Endodermal cell (in vitro differentiated cells): ENCODE results near the gene SEH1L. TPM values are rescaled to one million over a fixed set of nuclear protein-coding genes. Genes with fewer than 3 reads are reported as not detected.

Experiments used
- DNase-seq: peaks from one replicate; pipeline ENCODE4 v3.0.0-alpha.2; 2017
- H3K27ac ChIP-seq: 2 replicates; pipeline ENCODE4 v1.5.1; 2013; ENCODE audit warnings: mild to moderate bottlenecking, low read depth, low read length, moderate library complexity
- H3K27me3 ChIP-seq: 2 replicates; pipeline ENCODE4 v1.6.1; 2013; ENCODE audit warnings: mild to moderate bottlenecking, low read length, moderate library complexity; ENCODE audit not compliant: insufficient read depth, control insufficient read depth, poor library complexity, severe bottlenecking
- H3K36me3 ChIP-seq: 2 replicates; pipeline ENCODE4 v1.7.0; 2013; ENCODE audit warnings: mild to moderate bottlenecking, low read length, moderate library complexity; ENCODE audit not compliant: control insufficient read depth, insufficient read depth
- H3K4me1 ChIP-seq: one replicate; pipeline ENCODE4 v1.7.0; 2013; ENCODE audit warnings: low read length; ENCODE audit not compliant: control insufficient read depth, insufficient read depth
- H3K4me3 ChIP-seq: 2 replicates; pipeline ENCODE4 v1.5.1; 2013; ENCODE audit warnings: mild to moderate bottlenecking, low read length, moderate library complexity
- H3K9ac ChIP-seq: 2 replicates; pipeline ENCODE4 v1.6.1; 2013; ENCODE audit warnings: mild to moderate bottlenecking, low read length, moderate library complexity; ENCODE audit not compliant: poor library complexity, severe bottlenecking; ENCODE audit errors: extremely low read depth
- H3K9me3 ChIP-seq: 2 replicates; pipeline ENCODE4 v1.6.1; 2013; ENCODE audit warnings: mild to moderate bottlenecking, low read length, moderate library complexity; ENCODE audit not compliant: control insufficient read depth
- H3K27ac Mint-ChIP-seq: 2 replicates; pipeline ENCODE4 v1.8.0; 2020; ENCODE audit warnings: mixed read lengths
- H3K27me3 Mint-ChIP-seq: 2 replicates; pipeline ENCODE4 v1.8.0; 2021; ENCODE audit warnings: mild to moderate bottlenecking, mixed read lengths; ENCODE audit not compliant: insufficient read depth
- H3K36me3 Mint-ChIP-seq: 2 replicates; pipeline ENCODE4 v1.8.0; 2020; ENCODE audit warnings: low read depth, mixed read lengths
- H3K4me1 Mint-ChIP-seq: 2 replicates; pipeline ENCODE4 v1.8.0; 2020; ENCODE audit warnings: mixed read lengths
- H3K4me3 Mint-ChIP-seq: 2 replicates; pipeline ENCODE4 v1.8.0; 2020; ENCODE audit warnings: mild to moderate bottlenecking, moderate library complexity, mixed read lengths
- H3K9me3 Mint-ChIP-seq: 2 replicates; pipeline ENCODE4 v1.8.0; 2020; ENCODE audit warnings: mild to moderate bottlenecking, mixed read lengths
- CTCF ChIP-seq: fragments of 200-600 bp; sonication (generic); conservative IDR thresholded peaks from 2 replicates; pipeline ENCODE4 v1.5.0; 2021; ENCODE audit warnings: antibody characterized with exemption, mild to moderate bottlenecking
- WGBS, 2 experiments: methylation state at CpG; one replicate each; pipeline versions ENCODE4 v1.1.5 to v1.1.7; 2013; ENCODE audit warnings: missing lambda C conversion rate in 2 of 2, mixed read lengths in 1 of 2; ENCODE audit not compliant: insufficient coverage in 1 of 2, insufficient read length in 1 of 2; 5-methylcytosine and 5-hydroxymethylcytosine counted together
- total RNA-seq, 2 donors: library from RNA; stranded (reverse); fragmentation: NEBNext Ultra II Directional in 1 of 2; extraction: Animal tissue kit (Norgen Biotek cat#: 25700) in 1 of 2; gene quantifications; 2 replicates in 1 of 2; 3 replicates in 1 of 2; pipeline ENCODE4 v1.2.1, GENCODE V29; 2021

SEH1L gene
- total RNA-seq, 2 donors from 2014 or later = 58.4 to 63.0 TPM

GRCh38 chr18:12934454-12935071 lies 13.2 kb upstream of the SEH1L start:
- Mint-ChIP-seq H3K27ac (no peak overlapping the region), H3K36me3 (no peaks in the 10 kb centered on the region), H3K9me3 (no peaks in the 10 kb centered on the region), H3K27me3 (peaks cover 3% of the 10 kb centered on the region), H3K4me1 (peaks cover 21% of the 10 kb centered on the region), H3K4me3 (no peak overlapping the region)
- H3K9ac ChIP-seq = no peak overlapping the region
- H3K27me3 ChIP-seq = no peaks in the 10 kb centered on the region
- H3K4me3 ChIP-seq = no peak overlapping the region
- DNase-seq = peak; percentile 94
- no peaks in the 10 kb centered on the region for H3K9me3 ChIP-seq
- H3K36me3 ChIP-seq = no peaks in the 10 kb centered on the region
- peaks cover 6% of the 10 kb centered on the region for H3K4me1 ChIP-seq
- peak; percentile 96 for TF ChIP-seq CTCF
- no peak overlapping the region for H3K27ac ChIP-seq
- 34 to 40% methylated on average over 9 to 11 of the region's 11 CpGs for WGBS, 2 experiments

- Mint-ChIP-seq H3K27ac (no peak overlapping the region), H3K4me1 (peaks cover 19% of the 10 kb centered on the region), H3K36me3 (no peaks in the 10 kb centered on the region), H3K9me3 (no peaks in the 10 kb centered on the region), H3K27me3 (peaks cover 4% of the 10 kb centered on the region), H3K4me3 (no peak overlapping the region)
- no peaks in the 10 kb centered on the region for H3K9me3 ChIP-seq
- no peak for TF ChIP-seq CTCF
- no peak overlapping the region for H3K4me3 ChIP-seq
- no peaks in the 10 kb centered on the region for H3K27me3 ChIP-seq
- DNase-seq = no peak
- H3K36me3 ChIP-seq = no peaks in the 10 kb centered on the region
- H3K27ac ChIP-seq = no peak overlapping the region
- peaks cover 6% of the 10 kb centered on the region for H3K4me1 ChIP-seq
- no peak overlapping the region for H3K9ac ChIP-seq
- 89 to 100% methylated on average over 1 to 2 of the region's 2 CpGs for WGBS, 2 experiments
These were observed 8.6 kb upstream of the SEH1L start for GRCh38 chr18:12939162-12939561.

- no peak for DNase-seq
- peaks cover 2% of the 10 kb centered on the region for H3K27me3 Mint-ChIP-seq
- H3K4me3 Mint-ChIP-seq = no peak overlapping the region
- H3K4me3 ChIP-seq = no peak overlapping the region
- 89 to 90% methylated on average over 2 to 3 of the region's 4 CpGs for WGBS, 2 experiments
- no peaks in the 10 kb centered on the region for H3K27me3 ChIP-seq
- no peaks in the 10 kb centered on the region for H3K9me3 ChIP-seq
- TF ChIP-seq CTCF = no peak
- H3K9me3 Mint-ChIP-seq = no peaks in the 10 kb centered on the region
- H3K27ac Mint-ChIP-seq = no peak overlapping the region
- H3K36me3 Mint-ChIP-seq = no peaks in the 10 kb centered on the region
- peaks cover 14% of the 10 kb centered on the region for H3K4me1 Mint-ChIP-seq
- no peak overlapping the region for H3K9ac ChIP-seq
- no peak overlapping the region for H3K27ac ChIP-seq
- H3K36me3 ChIP-seq = no peaks in the 10 kb centered on the region
- peaks cover 9% of the 10 kb centered on the region for H3K4me1 ChIP-seq
These were observed 4.6 kb upstream of the SEH1L start for GRCh38 chr18:12943215-12943614.
